ENCODE data around the gene RAB17. TPM values are rescaled to one million over a fixed set of nuclear protein-coding genes. Genes with fewer than 3 reads are reported as not detected.
A peak's percentile ranks its signal among the peaks of the same experiment; 100 is the strongest.

The RAB17 gene
- total and polyA plus RNA-seq, 2 experiments from 2014 or later, result 58.3 to 99.1 TPM

DNA sequence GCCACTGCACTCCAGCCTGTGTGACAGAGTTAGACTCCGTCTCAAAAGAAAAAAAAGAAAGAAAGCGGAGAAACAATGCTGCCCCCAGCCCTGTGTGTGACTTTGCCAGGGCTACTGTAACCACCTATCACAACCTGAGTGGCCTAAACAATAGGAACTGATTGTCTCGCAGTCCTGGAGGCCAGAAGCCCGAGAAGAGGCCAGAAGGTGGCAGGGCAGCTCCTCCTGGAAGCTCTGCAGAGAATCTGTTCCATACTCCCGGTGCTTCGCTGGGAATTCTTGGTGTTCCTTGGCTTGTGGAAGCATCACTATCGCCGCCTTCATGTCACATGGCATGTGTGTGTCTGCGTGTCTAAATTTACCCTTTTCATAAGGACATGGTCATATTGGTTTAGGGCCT, 14.4 kb upstream of the RAB17 start:
- no peaks in the 10 kb centered on the region for H3K27me3 ChIP-seq
- DNase-seq (ENCODE audit: low spot score), result no peak
- peaks cover 29% of the 10 kb centered on the region for H3K4me1 ChIP-seq (ENCODE audit: insufficient read depth)
- no peak overlapping the region for H3K27ac ChIP-seq
- TF ChIP-seq, protein P1, sequence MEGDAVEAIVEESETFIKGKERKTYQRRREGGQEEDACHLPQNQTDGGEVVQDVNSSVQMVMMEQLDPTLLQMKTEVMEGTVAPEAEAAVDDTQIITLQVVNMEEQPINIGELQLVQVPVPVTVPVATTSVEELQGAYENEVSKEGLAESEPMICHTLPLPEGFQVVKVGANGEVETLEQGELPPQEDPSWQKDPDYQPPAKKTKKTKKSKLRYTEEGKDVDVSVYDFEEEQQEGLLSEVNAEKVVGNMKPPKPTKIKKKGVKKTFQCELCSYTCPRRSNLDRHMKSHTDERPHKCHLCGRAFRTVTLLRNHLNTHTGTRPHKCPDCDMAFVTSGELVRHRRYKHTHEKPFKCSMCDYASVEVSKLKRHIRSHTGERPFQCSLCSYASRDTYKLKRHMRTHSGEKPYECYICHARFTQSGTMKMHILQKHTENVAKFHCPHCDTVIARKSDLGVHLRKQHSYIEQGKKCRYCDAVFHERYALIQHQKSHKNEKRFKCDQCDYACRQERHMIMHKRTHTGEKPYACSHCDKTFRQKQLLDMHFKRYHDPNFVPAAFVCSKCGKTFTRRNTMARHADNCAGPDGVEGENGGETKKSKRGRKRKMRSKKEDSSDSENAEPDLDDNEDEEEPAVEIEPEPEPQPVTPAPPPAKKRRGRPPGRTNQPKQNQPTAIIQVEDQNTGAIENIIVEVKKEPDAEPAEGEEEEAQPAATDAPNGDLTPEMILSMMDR (IDR thresholded peaks at IDR 0.05; ENCODE audit: poor library complexity), result peak; percentile 25
- TF ChIP-seq EZH2phosphoT487 (IDR thresholded peaks at IDR 0.05; ENCODE audit: low read depth, severe bottlenecking, unreplicated experiment), result no peak
- no peak for TF ChIP-seq EZH2 (IDR thresholded peaks at IDR 0.05; ENCODE audit: borderline replicate concordance)
- H4K20me1 ChIP-seq (ENCODE audit: insufficient read depth, poor library complexity, severe bottlenecking), result no peaks in the 10 kb centered on the region
- 89% methylated on average over 9 of the region's 9 CpGs for WGBS (ENCODE audit: low lambda C conversion rate, missing lambda C conversion rate)
- no peak overlapping the region for H3K4me3 ChIP-seq
- no peak overlapping the region for H3K4me2 ChIP-seq
- no peaks in the 10 kb centered on the region for H3K9me2 ChIP-seq (replicated peaks; ENCODE audit: insufficient read depth)
- H3K36me3 ChIP-seq (replicated peaks; ENCODE audit: insufficient read depth, low read depth), result no peaks in the 10 kb centered on the region
- no peaks in the 10 kb centered on the region for H3K79me2 ChIP-seq
- no peaks in the 10 kb centered on the region for H3K9me3 ChIP-seq (ENCODE audit: low read depth)
- H2AFZ ChIP-seq, result no peak overlapping the region

DNA sequence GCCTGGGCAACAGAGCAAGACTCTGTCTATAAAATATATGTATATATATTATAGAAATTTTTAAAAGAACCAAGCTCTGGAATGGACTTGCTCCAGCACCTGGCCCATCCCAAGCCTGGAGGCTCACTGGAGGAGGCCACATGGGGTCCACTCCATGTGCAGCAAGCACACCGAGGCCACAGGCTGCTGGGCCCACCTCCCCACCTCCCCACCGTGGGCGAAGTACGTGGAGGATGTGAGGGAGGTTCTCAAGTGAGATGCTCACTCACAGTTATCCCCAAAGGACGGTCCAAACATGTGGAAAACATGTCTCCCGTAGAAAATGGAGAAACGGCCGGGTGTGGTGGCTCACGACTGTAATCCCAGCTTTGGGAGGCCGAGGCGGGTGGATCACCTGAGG, 13.9 kb upstream of the RAB17 start:
- WGBS (ENCODE audit: low lambda C conversion rate, missing lambda C conversion rate), result 92% methylated on average over 11 of the region's 11 CpGs
- Histone ChIP-seq H4K20me1 (ENCODE audit: insufficient read depth, poor library complexity, severe bottlenecking) (no peaks in the 10 kb centered on the region), H2AFZ (no peak overlapping the region), H3K9me3 (ENCODE audit: low read depth) (no peaks in the 10 kb centered on the region), H3K27me3 (no peaks in the 10 kb centered on the region), H3K4me3 (no peak overlapping the region), H3K79me2 (no peaks in the 10 kb centered on the region), H3K36me3 (replicated peaks; ENCODE audit: insufficient read depth, low read depth) (no peaks in the 10 kb centered on the region), H3K4me1 (ENCODE audit: insufficient read depth) (peaks cover 33% of the 10 kb centered on the region), H3K27ac (no peak overlapping the region), H3K4me2 (peak overlapping the region; percentile 60), H3K9me2 (replicated peaks; ENCODE audit: insufficient read depth) (no peaks in the 10 kb centered on the region)
- TF ChIP-seq EZH2phosphoT487 (IDR thresholded peaks at IDR 0.05; ENCODE audit: low read depth, severe bottlenecking, unreplicated experiment) (no peak), EZH2 (IDR thresholded peaks at IDR 0.05; ENCODE audit: borderline replicate concordance) (no peak)
- TF ChIP-seq, protein P1 (IDR thresholded peaks at IDR 0.05; ENCODE audit: poor library complexity), result no peak
- no peak for DNase-seq (ENCODE audit: low spot score)

DNA sequence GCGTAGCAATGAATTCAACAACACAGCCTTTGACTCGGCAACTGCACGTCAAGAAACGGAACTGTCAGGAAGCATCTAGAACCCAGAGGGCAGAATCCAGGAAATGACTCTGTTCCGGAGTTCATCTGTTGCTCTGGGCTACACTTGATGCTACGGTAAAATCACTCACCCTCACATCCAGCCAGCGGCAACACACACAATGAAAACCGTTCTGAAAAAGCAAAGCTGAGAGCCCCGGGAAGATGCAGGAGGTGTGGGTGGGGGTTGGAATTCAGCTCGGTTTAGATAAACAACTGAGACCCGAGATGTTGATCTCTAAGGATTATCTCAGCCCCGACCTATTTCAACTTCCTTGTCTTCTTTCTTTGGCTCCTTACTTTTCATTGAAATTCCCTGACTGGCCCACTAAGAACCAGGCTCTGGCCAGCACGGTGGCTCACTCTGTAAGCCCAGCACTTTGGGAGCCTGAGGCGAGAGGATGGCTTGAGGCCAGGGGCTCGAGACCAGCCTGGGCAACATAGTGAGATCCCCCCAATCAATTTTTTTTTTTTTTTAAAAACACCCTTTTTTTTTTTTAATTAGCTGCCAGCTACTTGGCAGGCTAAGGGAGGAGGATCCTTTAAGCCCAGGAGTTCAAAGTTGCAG, 13.3 kb upstream of the RAB17 start:
- Histone ChIP-seq H4K20me1 (ENCODE audit: insufficient read depth, poor library complexity, severe bottlenecking) (no peaks in the 10 kb centered on the region), H3K9me2 (replicated peaks; ENCODE audit: insufficient read depth) (no peaks in the 10 kb centered on the region), H3K36me3 (replicated peaks; ENCODE audit: insufficient read depth, low read depth) (no peaks in the 10 kb centered on the region), H3K4me2 (peak overlapping the region; percentile 60), H3K27me3 (no peaks in the 10 kb centered on the region), H3K4me1 (ENCODE audit: insufficient read depth) (peaks cover 33% of the 10 kb centered on the region), H3K27ac (peak overlapping the region; percentile 13), H2AFZ (peak overlapping the region; percentile 57), H3K4me3 (no peak overlapping the region), H3K9me3 (ENCODE audit: low read depth) (no peaks in the 10 kb centered on the region), H3K79me2 (no peaks in the 10 kb centered on the region)
- TF ChIP-seq EZH2 (IDR thresholded peaks at IDR 0.05; ENCODE audit: borderline replicate concordance) (no peak), EZH2phosphoT487 (IDR thresholded peaks at IDR 0.05; ENCODE audit: low read depth, severe bottlenecking, unreplicated experiment) (no peak)
- TF ChIP-seq, protein P1 (IDR thresholded peaks at IDR 0.05; ENCODE audit: poor library complexity), result no peak
- no peak for DNase-seq (ENCODE audit: low spot score)
- WGBS (ENCODE audit: low lambda C conversion rate, missing lambda C conversion rate), result 26% methylated on average over 15 of the region's 15 CpGs

Data from hepatocyte (in vitro differentiated cells).